ENCODE measurements around the gene RPS6KA2. TPM values are rescaled to one million over a fixed set of nuclear protein-coding genes. Genes with fewer than 3 reads are reported as not detected.

RPS6KA2 gene
- total and polyA plus RNA-seq, 2 donors (not counting 1 experiment from before 2014, with no cell fraction given) = 2.2 to 16.0 TPM

DNA sequence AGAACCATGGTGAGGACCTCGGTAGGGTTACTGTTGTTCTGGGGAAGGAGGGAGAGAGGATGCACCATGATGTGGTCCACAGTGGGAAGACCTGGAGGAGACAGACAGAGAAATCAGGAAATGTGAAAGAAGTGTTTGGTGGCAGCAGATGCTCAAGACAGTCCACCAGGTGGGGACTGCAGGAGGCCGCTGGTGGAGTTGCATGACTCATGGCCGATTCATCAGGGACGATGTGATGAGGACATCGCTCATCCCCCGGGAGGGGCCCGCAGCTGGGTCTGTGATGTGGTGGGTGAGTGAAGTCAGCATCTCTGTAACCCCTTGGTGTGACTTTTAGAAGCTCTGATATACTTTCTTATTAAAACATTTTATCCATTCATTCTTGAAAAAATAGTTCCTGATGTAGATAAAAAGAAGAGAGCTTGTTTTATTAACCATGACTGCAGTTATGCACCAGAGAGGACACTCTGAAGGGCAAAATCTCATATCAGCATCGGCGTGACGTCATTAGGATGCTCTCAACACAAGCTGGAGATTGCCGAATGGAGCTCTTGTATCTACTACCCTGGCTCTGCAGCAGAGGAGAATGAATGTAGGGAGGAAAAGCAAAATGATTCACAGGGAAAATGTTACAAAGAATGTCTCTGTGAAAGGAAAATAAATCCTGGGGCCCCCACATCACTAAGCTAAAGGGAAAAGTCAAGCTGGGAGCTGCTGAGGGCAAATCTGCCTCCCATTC, 111.8 kb downstream of the RPS6KA2 start:
- Histone ChIP-seq H3K9ac (ENCODE audit: low read length) (no peak overlapping the region), H3K4me1 (ENCODE audit: control insufficient read depth in 2 of 2, insufficient read depth in 2 of 2, low read length in 2 of 2) (peaks cover 13 to 14% of the 10 kb centered on the region in 2 donors), H3K79me2 (ENCODE audit: control insufficient read depth, insufficient read depth, low read length) (no peaks in the 10 kb centered on the region), H3K27me3 (replicated peaks in 1 of 4; ENCODE audit: control extremely low read depth in 1 of 4, control insufficient read depth in 3 of 4, insufficient read depth in 4 of 4, low read length in 3 of 4) (no peaks in the 10 kb centered on the region), H3K9me3 (ENCODE audit: control extremely low read depth in 1 of 3, control insufficient read depth in 2 of 3, insufficient read depth in 1 of 3, low read length in 2 of 3) (peaks cover 1 to 14% (median 4%) of the 10 kb centered on the region in 3 donors), H2AFZ (ENCODE audit: insufficient read depth, low read depth, low read length, poor library complexity, severe bottlenecking) (no peak overlapping the region), H4K20me1 (ENCODE audit: control insufficient read depth, insufficient read depth, low read length, poor library complexity, severe bottlenecking) (no peaks in the 10 kb centered on the region), H3K36me3 (replicated peaks in 1 of 2; ENCODE audit: control extremely low read depth in 1 of 2, control insufficient read depth in 1 of 2, extremely low read depth in 1 of 2, insufficient read depth in 2 of 2, low read length in 1 of 2) (no peaks in the 10 kb centered on the region), H3K4me3 (ENCODE audit: control extremely low read depth in 1 of 5, extremely low read depth in 1 of 5, insufficient read depth in 1 of 5, low read depth in 2 of 5, low read length in 4 of 5) (no peak overlapping the region), H3K4me2 (replicated peaks; ENCODE audit: low read depth, low read length, poor library complexity, severe bottlenecking) (no peak overlapping the region), H3K27ac (ENCODE audit: low read length in 2 of 2) (no peak overlapping the region)
- intact Hi-C loops (cut with micrococcal nuclease) = no loop called here
- Mint-ChIP-seq H3K27ac (no peak overlapping the region), H3K27me3 (no peaks in the 10 kb centered on the region), H3K4me1 (peaks cover 17% of the 10 kb centered on the region), H3K9me3 (ENCODE audit: insufficient read depth) (no peaks in the 10 kb centered on the region), H3K4me3 (no peak overlapping the region)
- TF ChIP-seq EZH2 (IDR thresholded peaks at IDR 0.05; ENCODE audit: borderline replicate concordance, insufficient read depth, low read depth, low read length, poor library complexity, severe bottlenecking) = no peak
- TF ChIP-seq, protein P1, sequence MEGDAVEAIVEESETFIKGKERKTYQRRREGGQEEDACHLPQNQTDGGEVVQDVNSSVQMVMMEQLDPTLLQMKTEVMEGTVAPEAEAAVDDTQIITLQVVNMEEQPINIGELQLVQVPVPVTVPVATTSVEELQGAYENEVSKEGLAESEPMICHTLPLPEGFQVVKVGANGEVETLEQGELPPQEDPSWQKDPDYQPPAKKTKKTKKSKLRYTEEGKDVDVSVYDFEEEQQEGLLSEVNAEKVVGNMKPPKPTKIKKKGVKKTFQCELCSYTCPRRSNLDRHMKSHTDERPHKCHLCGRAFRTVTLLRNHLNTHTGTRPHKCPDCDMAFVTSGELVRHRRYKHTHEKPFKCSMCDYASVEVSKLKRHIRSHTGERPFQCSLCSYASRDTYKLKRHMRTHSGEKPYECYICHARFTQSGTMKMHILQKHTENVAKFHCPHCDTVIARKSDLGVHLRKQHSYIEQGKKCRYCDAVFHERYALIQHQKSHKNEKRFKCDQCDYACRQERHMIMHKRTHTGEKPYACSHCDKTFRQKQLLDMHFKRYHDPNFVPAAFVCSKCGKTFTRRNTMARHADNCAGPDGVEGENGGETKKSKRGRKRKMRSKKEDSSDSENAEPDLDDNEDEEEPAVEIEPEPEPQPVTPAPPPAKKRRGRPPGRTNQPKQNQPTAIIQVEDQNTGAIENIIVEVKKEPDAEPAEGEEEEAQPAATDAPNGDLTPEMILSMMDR (IDR thresholded peaks at IDR 0.05) = no peak
- DNase-seq (no peak), ATAC-seq (ENCODE audit: low read depth) (peak; percentile 54)
- ChIA-PET POLR2A (no interaction called here), CTCF (interaction anchor here (1.6 kb wide), 1 partner anchor 59 kb away, joined by 4 read pairs; no protein-coding TSS in a partner anchor)
- WGBS (ENCODE audit: insufficient coverage) = 72% methylated on average over 7 of the region's 11 CpGs

DNA sequence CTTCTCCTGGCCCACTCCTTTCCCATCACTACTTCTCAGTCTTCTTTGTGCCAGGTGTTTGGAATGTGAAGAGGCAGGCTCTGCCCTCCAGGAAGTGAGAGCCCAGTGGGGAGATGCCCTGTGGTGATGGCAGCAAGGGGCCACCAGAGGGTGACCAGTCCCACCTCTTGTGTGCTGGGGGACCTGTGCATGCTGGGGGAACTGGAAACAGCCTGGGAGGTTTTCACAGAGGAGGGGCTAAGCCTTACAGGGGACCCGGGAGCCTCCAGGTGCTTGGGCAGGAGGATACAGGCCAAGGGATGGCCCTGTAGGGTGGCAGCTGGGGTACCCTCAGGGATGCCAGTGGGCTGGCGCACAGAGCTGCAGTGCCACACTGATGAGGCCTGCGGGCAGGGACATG, 112.9 kb downstream of the RPS6KA2 start:
- H3K27ac Mint-ChIP-seq = no peak overlapping the region
- TF ChIP-seq EZH2 (IDR thresholded peaks at IDR 0.05; ENCODE audit: borderline replicate concordance, insufficient read depth, low read depth, low read length, poor library complexity, severe bottlenecking) = no peak
- TF ChIP-seq, protein P1 (IDR thresholded peaks at IDR 0.05) = no peak
- H2AFZ ChIP-seq (ENCODE audit: insufficient read depth, low read depth, low read length, poor library complexity, severe bottlenecking) = no peak overlapping the region
- H3K27me3 Mint-ChIP-seq = no peaks in the 10 kb centered on the region
- no peaks in the 10 kb centered on the region for H3K79me2 ChIP-seq (ENCODE audit: control insufficient read depth, insufficient read depth, low read length)
- H4K20me1 ChIP-seq (ENCODE audit: control insufficient read depth, insufficient read depth, low read length, poor library complexity, severe bottlenecking) = no peaks in the 10 kb centered on the region
- no peaks in the 10 kb centered on the region for H3K36me3 ChIP-seq (replicated peaks in 1 of 2; ENCODE audit: control extremely low read depth in 1 of 2, control insufficient read depth in 1 of 2, extremely low read depth in 1 of 2, insufficient read depth in 2 of 2, low read length in 1 of 2)
- H3K4me1 ChIP-seq (ENCODE audit: control insufficient read depth in 2 of 2, insufficient read depth in 2 of 2, low read length in 2 of 2) = peaks cover 13 to 14% of the 10 kb centered on the region in 2 donors
- ChIA-PET CTCF (interaction anchor here (0.9 to 1.6 kb wide), 2 partner anchors 22 to 58 kb away, joined by 3 to 4 read pairs; no protein-coding TSS in a partner anchor), POLR2A (no interaction called here)
- ATAC-seq (ENCODE audit: low read depth) (no peak), DNase-seq (no peak)
- H3K9ac ChIP-seq (ENCODE audit: low read length) = no peak overlapping the region
- no peak overlapping the region for H3K4me3 ChIP-seq (ENCODE audit: control extremely low read depth in 1 of 5, extremely low read depth in 1 of 5, insufficient read depth in 1 of 5, low read depth in 2 of 5, low read length in 4 of 5)
- WGBS (ENCODE audit: insufficient coverage) = 86% methylated on average over 3 of the region's 3 CpGs
- no peaks in the 10 kb centered on the region for H3K9me3 Mint-ChIP-seq (ENCODE audit: insufficient read depth)
- no peak overlapping the region for H3K27ac ChIP-seq (ENCODE audit: low read length in 2 of 2)
- H3K4me3 Mint-ChIP-seq = no peak overlapping the region
- no peaks in the 10 kb centered on the region for H3K27me3 ChIP-seq (replicated peaks in 1 of 4; ENCODE audit: control extremely low read depth in 1 of 4, control insufficient read depth in 3 of 4, insufficient read depth in 4 of 4, low read length in 3 of 4)
- H3K4me1 Mint-ChIP-seq = peaks cover 17% of the 10 kb centered on the region
- H3K9me3 ChIP-seq (ENCODE audit: control extremely low read depth in 1 of 3, control insufficient read depth in 2 of 3, insufficient read depth in 1 of 3, low read length in 2 of 3) = peaks cover 1 to 14% (median 4%) of the 10 kb centered on the region in 3 donors
- no peak overlapping the region for H3K4me2 ChIP-seq (replicated peaks; ENCODE audit: low read depth, low read length, poor library complexity, severe bottlenecking)
- intact Hi-C loops (cut with micrococcal nuclease) = no loop called here

Measured in B cell (primary cell).